Motor neuron (in vitro differentiated cells): ENCODE results near the gene APPL2. TPM values are rescaled to one million over a fixed set of nuclear protein-coding genes. Genes with fewer than 3 reads are reported as not detected.
"Not testable (repeated sequence)": the region's sequence is repeated elsewhere in the genome, so short reads cannot be mapped to it uniquely, and the experiment has no call there.

Experiments used
- ATAC-seq, 8 experiments: fragments of 200-7000 bp; cut with Tn5 transposase; replicated peaks in 6 of 8; 2 replicates each; pipeline ENCODE4 v1.8.0; 2021; ENCODE audit warnings: mild to moderate bottlenecking in 8 of 8, moderate library complexity in 8 of 8
- H3K27ac ChIP-seq, 2 donors: fragments of 250-450 bp; sonication (Bioruptor Pico); 2 replicates each; pipeline ENCODE4 v1.9.0; 2021; ENCODE audit warnings: antibody characterized with exemption in 2 of 2, mild to moderate bottlenecking in 2 of 2, moderate library complexity in 1 of 2
- H3K4me1 ChIP-seq, 2 donors: fragments of 250-450 bp; sonication (Bioruptor Pico); replicated peaks in 1 of 2; 2 replicates each; pipeline ENCODE4 v1.6.1; 2021; ENCODE audit warnings: antibody characterized with exemption in 2 of 2, mild to moderate bottlenecking in 2 of 2, moderate library complexity in 1 of 2
- H3K4me3 ChIP-seq, 5 donors: fragments of 250-450 bp; sonication (Bioruptor Pico); 2 replicates each; pipeline ENCODE4 v1.9.0; 2021; ENCODE audit warnings: antibody characterized with exemption in 5 of 5, mild to moderate bottlenecking in 5 of 5, moderate library complexity in 4 of 5
- WGBS, 10 experiments: fragments of 450-650 bp; shearing (Covaris generic); methylation state at CpG; one replicate each; pipeline ENCODE4 v1.0.0; 2022; 5-methylcytosine and 5-hydroxymethylcytosine counted together
- in situ Hi-C, 9 experiments: fragments of 400-800 bp; cut with MboI; loops; one replicate each; pipeline ENCODE4 v1.15.0; 2021; ENCODE audit warnings: low sequenced_read_pairs in 9 of 9, low pct_unique_long_range_greater_than_20kb in 2 of 9; ENCODE audit not compliant: unreplicated experiment in 9 of 9
- total RNA-seq, 8 experiments: library from RNA; unstranded; fragments of 300-600 nt; gene quantifications; 2 replicates each; pipeline versions ENCODE4 v1.2.3 to v1.2.4, GENCODE V29; 2022

The APPL2 gene
- total RNA-seq, 8 experiments from 2014 or later = 14.5 to 50.9 (median 19.2) TPM

GRCh38 chr12:105196090-105196489, 39.9 kb downstream of the APPL2 start:
- 80 to 100% (median 96%) methylated on average over 1 to 5 of the region's 6 CpGs; no CpG with 5 or more reads in 4 of the 10 experiments for WGBS, 10 experiments
- Histone ChIP-seq H3K4me1 (no peaks in the 10 kb centered on the region), H3K4me3 (no peak overlapping the region), H3K27ac (no peak overlapping the region)
- ATAC-seq = no peak
- in situ Hi-C loops = no loop called here

- no peaks in the 10 kb centered on the region for H3K4me1 ChIP-seq
- no peak for ATAC-seq
- WGBS, 10 experiments = 70 to 100% (median 92%) methylated on average over 1 to 6 of the region's 6 CpGs; no CpG with 5 or more reads in 1 of the 10 experiments
- in situ Hi-C loops = no loop called here
- H3K27ac ChIP-seq = no peak overlapping the region
- no peak overlapping the region for H3K4me3 ChIP-seq
Observed at GRCh38 chr12:105194947-105195346, 41.0 kb downstream of the APPL2 start.

- WGBS, 10 experiments = 100% methylated on average over 1 of the region's 1 CpG; no CpG with 5 or more reads in 8 of the 10 experiments
- Histone ChIP-seq H3K27ac (no peak overlapping the region), H3K4me1 (no peaks in the 10 kb centered on the region), H3K4me3 (no peak overlapping the region)
- ATAC-seq = peak in 3 of 8 experiments; percentile 26 to 40 (median 36)
- in situ Hi-C loops = no loop called here
Observed at GRCh38 chr12:105192624-105193225, 43.2 kb downstream of the APPL2 start.

- ATAC-seq = no peak
- WGBS, 10 experiments = 28 to 100% (median 93%) methylated on average over 1 to 6 of the region's 6 CpGs
- Histone ChIP-seq H3K4me1 (no peaks in the 10 kb centered on the region), H3K27ac (no peak overlapping the region), H3K4me3 (no peak overlapping the region)
- in situ Hi-C loops = no loop called here
Observed at GRCh38 chr12:105190530-105190929, 45.4 kb downstream of the APPL2 start.

GRCh38 chr12:105189293-105189692, 46.7 kb downstream of the APPL2 start:
- ATAC-seq = no peak
- no peak overlapping the region for H3K27ac ChIP-seq
- in situ Hi-C loops = no loop called here
- 41 to 100% (median 76%) methylated on average over 2 to 6 of the region's 6 CpGs for WGBS, 10 experiments
- no peaks in the 10 kb centered on the region for H3K4me1 ChIP-seq
- H3K4me3 ChIP-seq = no peak overlapping the region

GRCh38 chr12:105183976-105184375, 52.0 kb downstream of the APPL2 start:
- H3K4me3 ChIP-seq, H3K27ac ChIP-seq, H3K4me1 ChIP-seq, in situ Hi-C loops, ATAC-seq: not testable (repeated sequence)
- WGBS, 10 experiments = 88 to 100% (median 97%) methylated on average over 1 to 5 of the region's 5 CpGs; no CpG with 5 or more reads in 1 of the 10 experiments

GRCh38 chr12:105183406-105183805, 52.6 kb downstream of the APPL2 start:
- WGBS, 10 experiments = 87 to 100% (median 99%) methylated on average over 3 to 4 of the region's 4 CpGs; no CpG with 5 or more reads in 6 of the 10 experiments

GRCh38 chr12:105179114-105179513, 56.9 kb downstream of the APPL2 start:
- not testable (repeated sequence) for H3K4me1 ChIP-seq

More at GRCh38 chr12:105183406-105183805, 52.6 kb downstream of the APPL2 start:
- in situ Hi-C loops, ATAC-seq, H3K4me3 ChIP-seq, H3K27ac ChIP-seq, H3K4me1 ChIP-seq: not testable (repeated sequence)

GRCh38 chr12:105177208-105177607, 58.8 kb downstream of the APPL2 start:
- in situ Hi-C loops = no loop called here
- WGBS, 10 experiments = 89 to 100% (median 98%) methylated on average over 1 to 4 of the region's 4 CpGs
- H3K27ac ChIP-seq = no peak overlapping the region
- ATAC-seq = no peak
- no peaks in the 10 kb centered on the region for H3K4me1 ChIP-seq
- H3K4me3 ChIP-seq = no peak overlapping the region

More at GRCh38 chr12:105179114-105179513, 56.9 kb downstream of the APPL2 start:
- H3K27ac ChIP-seq, in situ Hi-C loops, H3K4me3 ChIP-seq, ATAC-seq: not testable (repeated sequence)
- WGBS, 10 experiments = no CpG with 5 or more reads among the region's 1 CpG

GRCh38 chr12:105175397-105175990, 60.5 kb downstream of the APPL2 start:
- H3K4me1 ChIP-seq = no peaks in the 10 kb centered on the region
- 78 to 100% (median 89%) methylated on average over 1 to 2 of the region's 2 CpGs; no CpG with 5 or more reads in 5 of the 10 experiments for WGBS, 10 experiments
- H3K4me3 ChIP-seq = no peak overlapping the region
- H3K27ac ChIP-seq = no peak overlapping the region
- in situ Hi-C loops = no loop called here
- ATAC-seq = no peak

- no peak overlapping the region for H3K27ac ChIP-seq
- no peak overlapping the region for H3K4me3 ChIP-seq
- in situ Hi-C loops = no loop called here
- 37 to 100% (median 88%) methylated on average over 2 to 6 of the region's 6 CpGs for WGBS, 10 experiments
- no peaks in the 10 kb centered on the region for H3K4me1 ChIP-seq
- no peak for ATAC-seq
Observed at GRCh38 chr12:105171691-105172436, 64.1 kb downstream of the APPL2 start.

- Histone ChIP-seq H3K4me1 (no peaks in the 10 kb centered on the region), H3K4me3 (no peak overlapping the region), H3K27ac (no peak overlapping the region)
- in situ Hi-C loops = no loop called here
- ATAC-seq = no peak
- WGBS, 10 experiments = 60 to 96% (median 92%) methylated on average over 1 to 3 of the region's 3 CpGs; no CpG with 5 or more reads in 2 of the 10 experiments
Observed at GRCh38 chr12:105170139-105170538, 65.8 kb downstream of the APPL2 start.

GRCh38 chr12:105168006-105168405, 68.0 kb downstream of the APPL2 start:
- in situ Hi-C loops = no loop called here
- H3K4me3 ChIP-seq = no peak overlapping the region
- no peak for ATAC-seq
- H3K27ac ChIP-seq = no peak overlapping the region
- no peaks in the 10 kb centered on the region for H3K4me1 ChIP-seq
